ENCODE results near the gene MMP27. TPM values are rescaled to one million over a fixed set of nuclear protein-coding genes. Genes with fewer than 3 reads are reported as not detected.

Gene MMP27
- total and polyA plus RNA-seq, 4 donors: 0.50 TPM; not detected in 3

DNA sequence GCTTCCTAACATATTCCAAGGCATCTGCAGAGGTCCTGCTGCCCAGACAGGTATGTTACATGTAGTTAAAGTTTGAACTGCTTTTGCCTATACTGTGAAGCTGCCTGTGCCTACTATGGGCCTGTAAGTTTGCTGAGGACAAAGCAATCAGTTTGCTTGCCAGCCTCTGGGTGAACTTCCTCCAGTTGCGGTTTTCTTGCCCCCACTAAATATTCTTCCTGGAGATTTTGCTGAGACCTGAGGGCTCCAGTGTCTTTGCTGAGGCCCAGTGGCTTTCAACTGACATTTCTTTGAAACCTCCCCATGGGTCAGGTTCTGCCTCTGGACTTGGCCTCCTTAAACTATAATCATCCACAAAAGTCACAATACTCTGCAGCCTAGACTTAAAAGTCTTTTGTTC lies 50.8 kb downstream of the MMP27 start:
- Histone ChIP-seq H3K27ac (ENCODE audit: low read depth in 1 of 2, low read length in 2 of 2) (no peak overlapping the region), H3K4me3 (ENCODE audit: low read length in 2 of 2) (no peak overlapping the region), H3K9me3 (ENCODE audit: control insufficient read depth, low read length) (peaks cover 1% of the 10 kb centered on the region), H3K36me3 (ENCODE audit: control insufficient read depth in 1 of 2, insufficient read depth in 2 of 2, low read length in 1 of 2) (no peaks in the 10 kb centered on the region), H3K27me3 (ENCODE audit: control insufficient read depth in 1 of 2, insufficient read depth in 2 of 2, low read length in 1 of 2) (peaks cover 0 to 2% of the 10 kb centered on the region in 2 donors), H3K4me1 (ENCODE audit: control insufficient read depth in 1 of 2, insufficient read depth in 2 of 2, low read length in 2 of 2) (no peaks in the 10 kb centered on the region)
- DNase-seq: no peak
- intact Hi-C loops (cut with DNase I): no loop called here
- ATAC-seq (ENCODE audit: low FRiP score): no peak
- 93 to 96% methylated on average over 1 of the region's 1 CpG for WGBS, 2 donors

- 83 to 86% methylated on average over 16 of the region's 16 CpGs for WGBS, 2 donors
Measured at GRCh38 chr11:102653744-102654291, 51.8 kb downstream of the MMP27 start.

DNA sequence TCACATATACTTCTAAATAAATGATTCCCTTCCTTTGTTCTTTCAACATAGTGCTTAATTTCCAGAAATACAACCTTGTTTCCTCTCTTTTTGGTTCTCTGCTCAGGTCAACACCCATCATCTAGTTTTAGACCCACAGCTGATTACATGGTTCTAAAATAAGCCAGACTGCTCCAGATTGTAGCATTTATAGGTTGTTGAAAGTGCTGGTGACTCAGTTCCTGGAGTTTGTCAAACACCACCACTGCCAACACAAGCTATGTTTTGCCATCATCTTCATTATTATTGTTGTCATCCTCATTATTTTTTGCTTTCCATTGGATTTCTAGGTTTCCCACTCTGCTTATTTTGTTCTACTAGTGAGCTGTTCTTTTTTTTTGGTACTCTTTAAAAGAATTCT lies 58.1 kb downstream of the MMP27 start:
- ATAC-seq (ENCODE audit: low FRiP score) (no peak), DNase-seq (no peak)
- Histone ChIP-seq H3K27me3 (ENCODE audit: control insufficient read depth in 1 of 2, insufficient read depth in 2 of 2, low read length in 1 of 2) (no peaks in the 10 kb centered on the region), H3K4me3 (ENCODE audit: low read length in 2 of 2) (no peak overlapping the region), H3K36me3 (ENCODE audit: control insufficient read depth in 1 of 2, insufficient read depth in 2 of 2, low read length in 1 of 2) (no peaks in the 10 kb centered on the region), H3K9me3 (ENCODE audit: control insufficient read depth, low read length) (peaks cover 1% of the 10 kb centered on the region), H3K27ac (ENCODE audit: low read depth in 1 of 2, low read length in 2 of 2) (no peak overlapping the region), H3K4me1 (ENCODE audit: control insufficient read depth in 1 of 2, insufficient read depth in 2 of 2, low read length in 2 of 2) (no peaks in the 10 kb centered on the region)
- intact Hi-C loops (cut with DNase I): no loop called here

More at GRCh38 chr11:102653744-102654291, 51.8 kb downstream of the MMP27 start:
- H3K27me3 ChIP-seq (ENCODE audit: control insufficient read depth in 1 of 2, insufficient read depth in 2 of 2, low read length in 1 of 2): no peaks in the 10 kb centered on the region
- H3K36me3 ChIP-seq (ENCODE audit: control insufficient read depth in 1 of 2, insufficient read depth in 2 of 2, low read length in 1 of 2): no peaks in the 10 kb centered on the region
- H3K4me1 ChIP-seq (ENCODE audit: control insufficient read depth in 1 of 2, insufficient read depth in 2 of 2, low read length in 2 of 2): no peaks in the 10 kb centered on the region
- H3K9me3 ChIP-seq (ENCODE audit: control insufficient read depth, low read length): peaks cover 1% of the 10 kb centered on the region
- no peak overlapping the region for H3K4me3 ChIP-seq (ENCODE audit: low read length in 2 of 2)
- no peak for ATAC-seq (ENCODE audit: low FRiP score)
- intact Hi-C loops (cut with DNase I): no loop called here
- DNase-seq: no peak
- no peak overlapping the region for H3K27ac ChIP-seq (ENCODE audit: low read depth in 1 of 2, low read length in 2 of 2)

DNA sequence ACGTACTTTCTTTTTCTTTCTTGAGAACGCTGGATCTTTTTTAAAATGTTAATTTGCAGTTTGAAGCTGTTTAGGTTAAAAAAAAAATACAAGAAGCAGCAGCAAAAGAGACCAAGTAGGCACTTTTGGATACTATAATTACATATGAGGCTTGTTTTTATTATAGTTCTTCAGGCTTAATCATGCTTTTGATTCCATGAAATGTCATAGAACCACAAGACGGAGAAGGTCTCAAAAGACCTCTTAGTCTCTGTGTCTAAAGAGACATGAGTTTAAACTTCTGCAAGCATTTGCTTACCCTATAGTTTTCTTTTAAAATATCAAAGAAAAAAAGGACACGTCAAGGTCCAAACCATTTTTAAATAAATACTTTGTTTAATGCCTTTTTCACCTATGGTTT lies 61.6 kb downstream of the MMP27 start:
- no peak overlapping the region for H3K27ac ChIP-seq (ENCODE audit: low read depth in 1 of 2, low read length in 2 of 2)
- intact Hi-C loops (cut with DNase I): no loop called here

More for the DNA sequence above, 61.6 kb downstream of the MMP27 start:
- 62 to 71% methylated on average over 4 of the region's 4 CpGs for WGBS, 2 donors
- ATAC-seq (ENCODE audit: low FRiP score): no peak
- Histone ChIP-seq H3K9me3 (ENCODE audit: control insufficient read depth, low read length) (peaks cover 4% of the 10 kb centered on the region), H3K27me3 (ENCODE audit: control insufficient read depth in 1 of 2, insufficient read depth in 2 of 2, low read length in 1 of 2) (no peaks in the 10 kb centered on the region), H3K4me1 (ENCODE audit: control insufficient read depth in 1 of 2, insufficient read depth in 2 of 2, low read length in 2 of 2) (no peaks in the 10 kb centered on the region), H3K36me3 (ENCODE audit: control insufficient read depth in 1 of 2, insufficient read depth in 2 of 2, low read length in 1 of 2) (no peaks in the 10 kb centered on the region), H3K4me3 (ENCODE audit: low read length in 2 of 2) (no peak overlapping the region)
- no peak for DNase-seq

Other genes starting within 250 kb of the MMP27 start
- gene MMP7, start 175.0 kb downstream of the MMP27 start, total RNA-seq: 1 to 10 TPM in 1 of 2 donors, under 1 TPM in 1; 0.42 to 2.2 TPM
- gene MMP7, start 175.0 kb downstream of the MMP27 start, polyA plus RNA-seq: not detected
- gene MMP20, start 80.4 kb downstream of the MMP27 start, total RNA-seq: not detected
- gene MMP20, start 80.4 kb downstream of the MMP27 start, polyA plus RNA-seq: not detected
- gene MMP8, start 19.2 kb upstream of the MMP27 start, total RNA-seq: under 1 TPM; 0.42 to 0.60 TPM
- under 1 TPM in 1 of 2 donors, not detected in 1; 0.03 TPM for gene MMP8, start 19.2 kb upstream of the MMP27 start, polyA plus RNA-seq
- not detected for gene MMP10, start 74.9 kb upstream of the MMP27 start, total RNA-seq
- gene MMP10, start 74.9 kb upstream of the MMP27 start, polyA plus RNA-seq: under 1 TPM in 1 of 2 donors, not detected in 1; 0.38 TPM
- gene MMP1, start 92.4 kb upstream of the MMP27 start, total RNA-seq: under 1 TPM in 1 of 2 donors, not detected in 1; 0.52 TPM
- under 1 TPM in 1 of 2 donors, not detected in 1; 0.10 TPM for gene MMP1, start 92.4 kb upstream of the MMP27 start, polyA plus RNA-seq
- 1 to 10 TPM; 1.1 to 1.4 TPM for gene MMP3, start 137.8 kb upstream of the MMP27 start, total RNA-seq
- gene MMP3, start 137.8 kb upstream of the MMP27 start, polyA plus RNA-seq: not detected
- 1 to 10 TPM in 1 of 2 donors, under 1 TPM in 1; 0.23 to 1.4 TPM for gene MMP12, start 169.2 kb upstream of the MMP27 start, total RNA-seq
- under 1 TPM in 1 of 2 donors, not detected in 1; 0.75 TPM for gene MMP12, start 169.2 kb upstream of the MMP27 start, polyA plus RNA-seq
- not detected for gene MMP13, start 250.0 kb upstream of the MMP27 start, total RNA-seq
- gene MMP13, start 250.0 kb upstream of the MMP27 start, polyA plus RNA-seq: under 1 TPM in 1 of 2 donors, not detected in 1; 0.05 TPM